ENCODE results near the gene IRF9. TPM values are rescaled to one million over a fixed set of nuclear protein-coding genes. Genes with fewer than 3 reads are reported as not detected.
"Not testable (repeated sequence)": the region's sequence is repeated elsewhere in the genome, so short reads cannot be mapped to it uniquely, and the experiment has no call there.

Gene IRF9
- polyA plus RNA-seq, 12 donors = 18.1 to 46.6 (median 25.9) TPM; not detected in 1

GRCh38 chr14:24192933-24193332 lies 31.9 kb downstream of the IRF9 start:
- no peak for DNase-seq

GRCh38 chr14:24194186-24194872 lies 33.3 kb downstream of the IRF9 start:
- no peak for DNase-seq

GRCh38 chr14:24194873-24195185 lies 33.8 kb downstream of the IRF9 start:
- no peak for DNase-seq

- DNase-seq = peak; percentile 92
Observed at GRCh38 chr14:24195186-24196070, 34.4 kb downstream of the IRF9 start, which contains the start of gene TM9SF1. Gene TM9SF1 (minus strand): TSS chr14:24195441. CDS start chr14:24195019, 422 bp downstream.

- no peak for DNase-seq
Observed at GRCh38 chr14:24196071-24197055, 35.3 kb downstream of the IRF9 start.

- no peak for DNase-seq
Observed at GRCh38 chr14:24197056-24197450, 36.0 kb downstream of the IRF9 start.

GRCh38 chr14:24198814-24199524 lies 37.9 kb downstream of the IRF9 start:
- DNase-seq = no peak

GRCh38 chr14:24202538-24202937 lies 41.5 kb downstream of the IRF9 start:
- DNase-seq = not testable (repeated sequence)

- DNase-seq = not testable (repeated sequence)
Observed at GRCh38 chr14:24203249-24203886, 42.3 kb downstream of the IRF9 start.

GRCh38 chr14:24204163-24205146 lies 43.4 kb downstream of the IRF9 start:
- DNase-seq = no peak

- no peak for DNase-seq
Observed at GRCh38 chr14:24206260-24207103, 45.4 kb downstream of the IRF9 start.

- no peak for DNase-seq
Observed at GRCh38 chr14:24207104-24207551, 46.1 kb downstream of the IRF9 start.

- DNase-seq = no peak
Observed at GRCh38 chr14:24207625-24208024, 46.6 kb downstream of the IRF9 start.

- no peak for DNase-seq
Observed at GRCh38 chr14:24211311-24211710, 50.2 kb downstream of the IRF9 start.

GRCh38 chr14:24212924-24213865 lies 52.1 kb downstream of the IRF9 start, which contains the start of gene CHMP4A:
Gene CHMP4A (minus strand): TSS chr14:24213488. CDS start chr14:24213439, 49 bp downstream.
- peak; percentile 96 for DNase-seq

GRCh38 chr14:24213866-24214662 lies 53.0 kb downstream of the IRF9 start:
- DNase-seq = no peak
